Activated T-helper 1 cell treated with Interleukin-2 at 50 U/mL for 16 hours (primary cell): ENCODE results near the gene ARHGAP45.

Experiments
- DNase-seq: peaks from one replicate; pipeline ENCODE4 v3.0.0-alpha.2; 2020; ENCODE audit warnings: low read depth

ARHGAP45 gene

GRCh38 chr19:1054102-1055027 lies 12.6 kb upstream of the ARHGAP45 start:
- DNase-seq = no peak

DNA sequence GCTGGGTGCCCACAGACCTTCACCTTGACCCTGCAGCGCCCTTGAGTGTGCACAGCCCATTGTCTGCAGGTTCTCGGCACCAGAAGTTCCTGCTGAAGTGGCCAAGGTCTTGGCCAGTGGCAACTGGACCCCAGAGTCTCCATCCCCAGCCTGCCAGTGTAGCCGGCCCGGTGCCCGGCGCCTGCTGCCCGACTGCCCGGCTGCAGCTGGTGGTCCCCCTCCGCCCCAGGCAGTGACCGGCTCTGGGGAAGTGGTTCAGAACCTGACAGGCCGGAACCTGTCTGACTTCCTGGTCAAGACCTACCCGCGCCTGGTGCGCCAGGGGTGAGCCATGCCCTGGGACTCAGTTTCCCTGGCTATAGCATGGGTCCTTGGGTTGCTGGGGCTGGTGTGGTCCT lies 11.9 kb upstream of the ARHGAP45 start:
- no peak for DNase-seq

- DNase-seq = no peak
These were observed 10.9 kb upstream of the ARHGAP45 start for GRCh38 chr19:1055886-1056620.

DNA sequence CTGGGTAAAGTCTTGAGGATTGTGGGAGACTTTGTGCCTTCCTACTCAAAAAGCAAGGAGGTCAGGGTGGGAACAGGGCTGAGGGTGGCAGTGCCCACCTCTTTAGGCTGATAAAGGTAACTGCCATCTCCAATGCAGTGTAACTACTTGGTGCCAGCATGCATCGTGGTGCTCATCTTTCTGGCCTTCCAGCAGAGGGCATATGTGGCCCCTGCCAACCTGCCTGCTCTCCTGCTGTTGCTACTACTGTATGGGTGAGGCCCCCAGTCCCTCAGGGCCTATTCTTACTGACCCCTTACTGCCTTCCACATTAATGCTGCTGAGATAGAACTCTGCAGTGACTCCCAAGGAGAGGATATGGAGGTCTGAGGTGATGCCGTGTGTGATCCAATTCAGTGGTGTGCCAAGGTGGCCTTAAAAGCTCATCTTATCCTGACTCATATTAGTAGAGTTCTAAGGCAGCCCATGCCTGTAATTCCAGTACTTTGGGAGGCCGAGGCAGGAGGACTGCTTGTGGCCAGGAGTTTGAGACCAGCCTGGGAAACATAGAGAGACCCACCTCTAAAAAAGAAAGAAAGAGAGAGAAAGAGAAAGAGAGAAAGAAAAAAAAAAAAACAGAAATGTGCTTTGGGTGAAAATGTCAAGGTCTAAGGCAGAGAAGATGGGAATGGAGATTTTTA lies 9.7 kb upstream of the ARHGAP45 start:
- DNase-seq = no peak

- no peak for DNase-seq
These were observed 8.9 kb upstream of the ARHGAP45 start for GRCh38 chr19:1058112-1058511.

- DNase-seq = no peak
These were observed 6.3 kb upstream of the ARHGAP45 start for GRCh38 chr19:1060689-1061088.

DNA sequence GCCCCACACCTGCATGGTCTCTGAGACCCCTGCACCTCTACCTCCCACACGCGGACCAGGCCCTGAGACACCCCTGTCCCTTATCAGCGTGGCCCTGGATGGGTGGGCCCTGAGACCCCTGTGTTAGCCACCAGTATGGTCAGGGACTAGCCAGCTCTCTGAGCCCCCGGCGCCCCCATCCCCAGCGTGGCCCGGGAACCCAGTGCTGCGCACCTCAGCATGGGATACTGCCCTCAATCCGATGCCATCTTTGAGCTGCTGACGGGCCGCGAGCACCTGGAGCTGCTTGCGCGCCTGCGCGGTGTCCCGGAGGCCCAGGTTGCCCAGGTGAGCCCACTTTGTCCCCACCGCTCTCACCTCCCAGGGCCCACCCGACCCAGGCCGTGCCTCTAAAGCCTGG lies 5.0 kb upstream of the ARHGAP45 start:
- DNase-seq = no peak

DNA sequence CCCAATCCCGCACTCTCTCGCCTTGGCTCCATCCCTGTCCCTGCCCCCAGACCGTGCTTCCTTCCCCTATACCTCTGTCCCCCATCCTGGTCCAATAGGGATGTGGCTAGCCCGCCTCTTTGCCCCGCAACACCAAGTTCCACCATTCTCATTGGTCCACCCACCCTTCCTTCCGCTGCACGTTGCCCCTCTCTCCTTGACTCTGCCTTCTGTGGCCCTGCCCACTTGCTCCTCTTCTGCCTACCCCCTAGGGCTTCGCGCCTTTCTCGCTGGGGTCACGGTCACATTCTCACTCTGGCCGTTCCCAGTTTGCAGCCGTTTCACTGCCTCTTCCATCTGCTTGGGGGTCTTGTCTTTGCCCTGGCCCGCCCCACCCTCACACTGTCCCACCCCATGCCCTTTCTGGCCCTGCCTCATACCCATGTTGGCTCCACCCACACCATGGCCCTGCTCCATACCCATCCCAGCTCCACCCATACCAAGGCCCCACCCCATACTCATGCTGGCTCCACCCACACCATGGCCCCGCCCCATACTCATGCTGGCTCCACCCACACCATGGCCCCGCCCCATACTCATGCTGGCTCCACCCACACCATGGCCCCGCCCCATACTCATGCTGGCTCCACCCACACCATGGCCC lies 4.5 kb upstream of the ARHGAP45 start:
- DNase-seq = no peak

- no peak for DNase-seq
These were observed 3.7 kb upstream of the ARHGAP45 start for GRCh38 chr19:1063030-1063908.

- no peak for DNase-seq
These were observed 2.9 kb upstream of the ARHGAP45 start for GRCh38 chr19:1063909-1064660.

- peak; percentile 67 for DNase-seq
These were observed 2.0 kb upstream of the ARHGAP45 start for GRCh38 chr19:1064661-1065605.

DNA sequence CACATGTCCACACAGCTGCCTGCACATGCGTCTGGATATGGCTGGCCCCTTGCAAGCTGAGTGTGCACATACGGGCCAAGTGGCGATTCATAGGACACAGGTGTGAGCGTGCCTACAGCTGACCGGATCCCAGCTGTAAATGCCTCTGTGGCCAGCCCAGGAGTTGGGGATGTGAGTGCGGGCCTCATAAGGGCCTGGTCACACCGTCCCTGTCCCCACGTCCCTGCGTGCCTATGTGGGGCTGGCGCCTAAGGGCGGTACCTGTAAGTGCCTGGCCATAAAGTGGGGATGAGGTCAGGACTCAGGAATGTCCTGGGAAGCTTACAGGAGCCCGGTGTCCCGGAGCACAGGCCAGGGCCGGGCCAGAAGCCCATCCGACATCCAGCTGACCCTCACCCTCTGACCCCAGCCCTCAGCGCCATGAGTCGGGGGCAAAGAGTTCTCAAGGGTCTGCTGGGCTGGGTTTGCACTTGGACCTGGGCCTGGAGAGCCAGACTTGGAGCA lies 1.3 kb upstream of the ARHGAP45 start:
- DNase-seq = no peak

- no peak for DNase-seq
These were observed 668 bp upstream of the ARHGAP45 start for GRCh38 chr19:1066251-1066747.

DNA sequence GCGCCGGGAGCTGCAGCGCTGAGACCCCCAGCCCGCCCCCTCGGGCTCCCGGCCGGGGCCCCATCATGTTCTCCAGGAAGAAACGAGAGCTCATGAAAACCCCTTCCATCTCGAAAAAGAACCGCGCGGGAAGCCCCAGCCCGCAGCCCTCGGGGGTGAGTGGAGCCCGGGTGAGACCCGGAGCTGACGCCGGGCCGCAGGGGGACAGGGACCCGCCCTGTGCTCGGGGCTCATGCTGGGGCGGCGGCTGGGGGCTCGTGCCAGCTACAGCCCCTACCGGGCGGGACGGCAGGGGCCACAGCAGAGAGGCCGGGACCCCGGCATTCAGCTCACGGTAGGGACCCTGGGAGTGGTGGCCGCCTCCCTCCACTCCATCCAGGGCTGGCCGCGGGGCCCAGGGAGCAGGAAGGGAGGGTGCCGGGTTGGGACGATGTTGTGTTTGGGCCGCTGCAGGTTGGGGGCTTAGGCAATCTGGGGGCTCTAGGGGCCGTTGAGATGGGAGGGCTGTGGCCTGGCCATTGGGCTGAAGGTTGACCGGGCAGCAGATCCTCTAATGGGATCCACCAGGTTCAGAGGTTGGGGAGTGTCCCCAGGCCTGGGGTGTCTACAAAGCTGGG lies 482 bp downstream of the ARHGAP45 start:
- DNase-seq = no peak

GRCh38 chr19:1068009-1069001 lies 1.3 kb downstream of the ARHGAP45 start:
- DNase-seq = peak; percentile 73

DNA sequence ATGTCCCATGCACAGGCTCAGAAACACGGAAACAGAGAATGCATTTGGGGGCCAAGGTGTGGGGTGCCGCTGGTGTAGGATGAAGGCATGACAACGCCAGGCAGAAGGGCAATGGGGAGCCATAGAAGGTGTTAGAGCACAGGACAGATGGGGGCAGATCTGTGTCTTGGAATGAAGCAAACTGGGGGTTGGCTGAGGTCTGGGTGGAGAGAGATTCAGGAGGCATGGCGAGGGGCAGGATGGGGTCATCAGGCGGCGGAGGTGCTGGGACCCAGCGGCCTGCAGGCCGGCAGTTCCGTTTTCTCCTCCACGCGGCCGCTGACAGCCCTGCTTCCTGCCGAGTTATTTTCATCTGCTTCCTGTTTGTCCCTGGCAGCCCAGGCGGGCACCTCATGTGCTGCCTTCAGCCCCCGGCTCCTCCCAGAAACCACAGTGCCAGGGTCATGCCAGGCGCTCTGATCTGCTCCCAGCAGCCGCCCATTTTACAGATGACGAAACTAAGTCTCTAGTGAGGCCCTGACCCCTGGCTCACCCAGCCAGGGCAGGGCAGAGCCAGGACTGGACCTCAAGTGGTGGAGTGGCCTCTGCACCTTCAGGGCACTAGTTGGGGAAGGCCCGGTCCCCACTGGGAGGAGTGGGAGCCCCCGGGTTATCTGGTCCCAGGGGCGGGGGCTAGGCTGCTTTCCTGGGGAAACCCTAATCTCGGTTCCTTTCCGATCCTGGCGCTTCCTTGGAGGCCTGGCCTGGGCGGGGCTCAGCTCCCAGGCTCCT lies 2.2 kb downstream of the ARHGAP45 start:
- peak; percentile 67 for DNase-seq
